ENCODE measurements around the gene WBP2. TPM values are rescaled to one million over a fixed set of nuclear protein-coding genes. Genes with fewer than 3 reads are reported as not detected.

WBP2 gene
- total and polyA plus RNA-seq, 9 of the 15 experiments (the other 6 are each of a cell fraction or from before 2014, with no cell fraction given) = 2.2 to 74.3 (median 20.0) TPM

DNA sequence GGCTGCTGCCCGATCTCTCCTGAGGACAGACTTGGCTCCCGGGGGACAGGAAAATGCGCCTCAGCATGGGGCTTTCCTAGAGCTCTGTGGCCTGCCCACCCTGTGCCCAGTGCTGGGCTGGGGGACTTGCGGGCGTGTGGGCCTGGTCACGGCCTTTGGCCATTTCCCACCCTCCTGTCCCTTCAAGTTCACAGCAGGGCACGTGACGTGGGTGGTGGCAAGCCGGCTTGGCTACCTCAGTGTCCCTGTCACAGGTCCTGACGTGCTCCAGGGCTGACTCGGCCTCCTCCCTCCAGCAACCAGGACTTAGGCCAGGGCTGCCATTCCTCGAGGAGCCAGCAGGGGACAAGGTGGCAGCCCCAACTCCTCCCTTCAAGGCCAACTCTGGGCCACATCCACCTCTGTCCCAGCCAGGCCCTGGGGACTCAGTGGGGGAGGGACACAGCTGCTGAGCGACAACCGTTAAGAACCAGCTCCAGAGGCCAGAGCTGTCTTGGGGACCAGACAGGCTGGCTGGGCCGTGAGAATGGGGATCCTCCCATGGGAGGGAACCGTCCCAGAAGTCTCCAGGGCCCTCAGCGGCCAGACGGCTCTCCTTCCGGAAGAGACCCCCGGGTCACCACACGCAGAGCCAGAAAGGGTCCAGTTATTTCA lies 9.9 kb downstream of the WBP2 start (continued):
- TF ChIP-seq ZNF324 (CRISPR knock-in tag; IDR thresholded peaks at IDR 0.05) (no peak), FOXA3 (CRISPR knock-in tag; conservative IDR thresholded peaks at IDR 0.05 in 1 of 2, IDR thresholded peaks at IDR 0.05 in 1 of 2) (0 out of 4 replicates have a peak, but pooled peaks of 1 of the 2 experiments have one; percentile 50), SMAD4 (CRISPR knock-in tag; conservative IDR thresholded peaks at IDR 0.05) (peak; percentile 90), PRPF4 (IDR thresholded peaks at IDR 0.05; ENCODE audit: insufficient read depth, low read depth, low read length, poor library complexity, severe bottlenecking) (no peak), FOXP4 (CRISPR knock-in tag; IDR thresholded peaks at IDR 0.05; ENCODE audit: borderline replicate concordance) (peak; percentile 84; the same call in 1 of the 2 replicates), ZNF639 (CRISPR knock-in tag; conservative IDR thresholded peaks at IDR 0.05 in 1 of 2, IDR thresholded peaks at IDR 0.05 in 1 of 2) (no peak), CTCF (IDR thresholded peaks at IDR 0.05 in 2 of 3, conservative IDR thresholded peaks at IDR 0.05 in 1 of 3; ENCODE audit: insufficient read depth in 2 of 3, low read depth in 1 of 3, low read length in 3 of 3) (peak; percentile 85 to 92 (median 90))
- TF ChIP-seq, protein P1, sequence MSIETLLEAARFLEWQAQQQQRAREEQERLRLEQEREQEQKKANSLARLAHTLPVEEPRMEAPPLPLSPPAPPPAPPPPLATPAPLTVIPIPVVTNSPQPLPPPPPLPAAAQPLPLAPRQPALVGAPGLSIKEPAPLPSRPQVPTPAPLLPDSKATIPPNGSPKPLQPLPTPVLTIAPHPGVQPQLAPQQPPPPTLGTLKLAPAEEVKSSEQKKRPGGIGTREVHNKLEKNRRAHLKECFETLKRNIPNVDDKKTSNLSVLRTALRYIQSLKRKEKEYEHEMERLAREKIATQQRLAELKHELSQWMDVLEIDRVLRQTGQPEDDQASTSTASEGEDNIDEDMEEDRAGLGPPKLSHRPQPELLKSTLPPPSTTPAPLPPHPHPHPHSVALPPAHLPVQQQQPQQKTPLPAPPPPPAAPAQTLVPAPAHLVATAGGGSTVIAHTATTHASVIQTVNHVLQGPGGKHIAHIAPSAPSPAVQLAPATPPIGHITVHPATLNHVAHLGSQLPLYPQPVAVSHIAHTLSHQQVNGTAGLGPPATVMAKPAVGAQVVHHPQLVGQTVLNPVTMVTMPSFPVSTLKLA (conservative IDR thresholded peaks at IDR 0.05) = peak; percentile 50 to 69; a peak in 3 of 4 replicates
- TF ChIP-seq, protein P2, sequence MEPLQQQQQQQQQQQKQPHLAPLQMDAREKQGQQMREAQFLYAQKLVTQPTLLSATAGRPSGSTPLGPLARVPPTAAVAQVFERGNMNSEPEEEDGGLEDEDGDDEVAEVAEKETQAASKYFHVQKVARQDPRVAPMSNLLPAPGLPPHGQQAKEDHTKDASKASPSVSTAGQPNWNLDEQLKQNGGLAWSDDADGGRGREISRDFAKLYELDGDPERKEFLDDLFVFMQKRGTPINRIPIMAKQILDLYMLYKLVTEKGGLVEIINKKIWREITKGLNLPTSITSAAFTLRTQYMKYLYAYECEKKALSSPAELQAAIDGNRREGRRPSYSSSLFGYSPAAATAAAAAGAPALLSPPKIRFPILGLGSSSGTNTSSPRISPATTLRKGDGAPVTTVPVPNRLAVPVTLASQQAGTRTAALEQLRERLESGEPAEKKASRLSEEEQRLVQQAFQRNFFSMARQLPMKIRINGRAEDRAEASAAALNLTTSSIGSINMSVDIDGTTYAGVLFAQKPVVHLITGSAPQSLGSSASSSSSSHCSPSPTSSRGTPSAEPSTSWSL (CRISPR knock-in tag; IDR thresholded peaks at IDR 0.05; ENCODE audit: borderline replicate concordance) = no peak
- TF ChIP-seq, protein P3, sequence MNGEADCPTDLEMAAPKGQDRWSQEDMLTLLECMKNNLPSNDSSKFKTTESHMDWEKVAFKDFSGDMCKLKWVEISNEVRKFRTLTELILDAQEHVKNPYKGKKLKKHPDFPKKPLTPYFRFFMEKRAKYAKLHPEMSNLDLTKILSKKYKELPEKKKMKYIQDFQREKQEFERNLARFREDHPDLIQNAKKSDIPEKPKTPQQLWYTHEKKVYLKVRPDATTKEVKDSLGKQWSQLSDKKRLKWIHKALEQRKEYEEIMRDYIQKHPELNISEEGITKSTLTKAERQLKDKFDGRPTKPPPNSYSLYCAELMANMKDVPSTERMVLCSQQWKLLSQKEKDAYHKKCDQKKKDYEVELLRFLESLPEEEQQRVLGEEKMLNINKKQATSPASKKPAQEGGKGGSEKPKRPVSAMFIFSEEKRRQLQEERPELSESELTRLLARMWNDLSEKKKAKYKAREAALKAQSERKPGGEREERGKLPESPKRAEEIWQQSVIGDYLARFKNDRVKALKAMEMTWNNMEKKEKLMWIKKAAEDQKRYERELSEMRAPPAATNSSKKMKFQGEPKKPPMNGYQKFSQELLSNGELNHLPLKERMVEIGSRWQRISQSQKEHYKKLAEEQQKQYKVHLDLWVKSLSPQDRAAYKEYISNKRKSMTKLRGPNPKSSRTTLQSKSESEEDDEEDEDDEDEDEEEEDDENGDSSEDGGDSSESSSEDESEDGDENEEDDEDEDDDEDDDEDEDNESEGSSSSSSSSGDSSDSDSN (IDR thresholded peaks at IDR 0.05; ENCODE audit: borderline replicate concordance in 1 of 2, low read depth in 2 of 2, low read length in 2 of 2) = peak in 1 of 2 experiments; percentile 86; a peak in 3 of 4 replicates
- TF ChIP-seq, protein P4, sequence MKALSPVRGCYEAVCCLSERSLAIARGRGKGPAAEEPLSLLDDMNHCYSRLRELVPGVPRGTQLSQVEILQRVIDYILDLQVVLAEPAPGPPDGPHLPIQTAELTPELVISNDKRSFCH (CRISPR knock-in tag; IDR thresholded peaks at IDR 0.05) = no peak
- TF ChIP-seq, protein P4 (tag; IDR thresholded peaks at IDR 0.05) = peak; percentile 73

All from K562 (cell line).